Fibroblast of the aortic adventitia (primary cell): ENCODE results near the gene SSC4D. TPM values are rescaled to one million over a fixed set of nuclear protein-coding genes. Genes with fewer than 3 reads are reported as not detected.
"Not testable (repeated sequence)": the region's sequence is repeated elsewhere in the genome, so short reads cannot be mapped to it uniquely, and the experiment has no call there.

Experiments
- DNase-seq: peaks from one replicate; pipeline ENCODE4 v3.0.0-alpha.2; 2010; ENCODE audit warnings: low read depth
- H3K4me3 ChIP-seq: 2 replicates; pipeline ENCODE4 v1.5.1; 2011; ENCODE audit warnings: low read depth, mild to moderate bottlenecking, control low read depth, low read length, moderate library complexity
- total RNA-seq: library from RNA; depleted of rRNA; stranded (reverse); fragments of >200 nt; gene quantifications from 2 replicates; pipeline ENCODE4 v1.2.3, GENCODE V29; 2012; ENCODE audit warnings: low replicate concordance
- TF ChIP-seq, protein P1 (sequence below): IDR thresholded peaks from 2 replicates; pipeline ENCODE4 v1.5.1; 2011; ENCODE audit warnings: mild to moderate bottlenecking, low read length, control low read depth, inconsistent platforms; ENCODE audit not compliant: insufficient read depth

Gene SSC4D
- total RNA-seq, 1 donor = 0.36 TPM

DNA sequence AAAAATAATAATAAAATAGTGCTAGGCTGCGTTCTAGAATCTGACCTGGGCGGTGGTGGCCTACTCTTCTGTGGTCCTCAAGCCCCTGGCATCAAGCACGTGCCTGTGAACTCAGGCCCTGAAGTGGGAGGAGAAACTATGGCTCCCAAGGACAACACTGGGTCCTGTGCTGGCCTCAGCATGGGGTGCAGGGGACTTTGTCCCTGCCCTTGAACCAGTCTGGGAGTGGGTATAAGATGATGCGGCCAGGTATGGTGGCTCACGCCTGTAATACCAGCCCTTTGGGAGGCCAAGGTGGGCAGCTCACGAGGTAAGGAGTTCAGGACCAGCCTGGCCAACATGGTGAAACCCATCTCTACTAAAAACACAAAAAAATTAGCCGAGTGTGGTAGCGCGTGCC lies 20.7 kb upstream of the SSC4D start:
- DNase-seq = no peak
- TF ChIP-seq, protein P1, sequence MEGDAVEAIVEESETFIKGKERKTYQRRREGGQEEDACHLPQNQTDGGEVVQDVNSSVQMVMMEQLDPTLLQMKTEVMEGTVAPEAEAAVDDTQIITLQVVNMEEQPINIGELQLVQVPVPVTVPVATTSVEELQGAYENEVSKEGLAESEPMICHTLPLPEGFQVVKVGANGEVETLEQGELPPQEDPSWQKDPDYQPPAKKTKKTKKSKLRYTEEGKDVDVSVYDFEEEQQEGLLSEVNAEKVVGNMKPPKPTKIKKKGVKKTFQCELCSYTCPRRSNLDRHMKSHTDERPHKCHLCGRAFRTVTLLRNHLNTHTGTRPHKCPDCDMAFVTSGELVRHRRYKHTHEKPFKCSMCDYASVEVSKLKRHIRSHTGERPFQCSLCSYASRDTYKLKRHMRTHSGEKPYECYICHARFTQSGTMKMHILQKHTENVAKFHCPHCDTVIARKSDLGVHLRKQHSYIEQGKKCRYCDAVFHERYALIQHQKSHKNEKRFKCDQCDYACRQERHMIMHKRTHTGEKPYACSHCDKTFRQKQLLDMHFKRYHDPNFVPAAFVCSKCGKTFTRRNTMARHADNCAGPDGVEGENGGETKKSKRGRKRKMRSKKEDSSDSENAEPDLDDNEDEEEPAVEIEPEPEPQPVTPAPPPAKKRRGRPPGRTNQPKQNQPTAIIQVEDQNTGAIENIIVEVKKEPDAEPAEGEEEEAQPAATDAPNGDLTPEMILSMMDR = no peak
- no peak overlapping the region for H3K4me3 ChIP-seq

DNA sequence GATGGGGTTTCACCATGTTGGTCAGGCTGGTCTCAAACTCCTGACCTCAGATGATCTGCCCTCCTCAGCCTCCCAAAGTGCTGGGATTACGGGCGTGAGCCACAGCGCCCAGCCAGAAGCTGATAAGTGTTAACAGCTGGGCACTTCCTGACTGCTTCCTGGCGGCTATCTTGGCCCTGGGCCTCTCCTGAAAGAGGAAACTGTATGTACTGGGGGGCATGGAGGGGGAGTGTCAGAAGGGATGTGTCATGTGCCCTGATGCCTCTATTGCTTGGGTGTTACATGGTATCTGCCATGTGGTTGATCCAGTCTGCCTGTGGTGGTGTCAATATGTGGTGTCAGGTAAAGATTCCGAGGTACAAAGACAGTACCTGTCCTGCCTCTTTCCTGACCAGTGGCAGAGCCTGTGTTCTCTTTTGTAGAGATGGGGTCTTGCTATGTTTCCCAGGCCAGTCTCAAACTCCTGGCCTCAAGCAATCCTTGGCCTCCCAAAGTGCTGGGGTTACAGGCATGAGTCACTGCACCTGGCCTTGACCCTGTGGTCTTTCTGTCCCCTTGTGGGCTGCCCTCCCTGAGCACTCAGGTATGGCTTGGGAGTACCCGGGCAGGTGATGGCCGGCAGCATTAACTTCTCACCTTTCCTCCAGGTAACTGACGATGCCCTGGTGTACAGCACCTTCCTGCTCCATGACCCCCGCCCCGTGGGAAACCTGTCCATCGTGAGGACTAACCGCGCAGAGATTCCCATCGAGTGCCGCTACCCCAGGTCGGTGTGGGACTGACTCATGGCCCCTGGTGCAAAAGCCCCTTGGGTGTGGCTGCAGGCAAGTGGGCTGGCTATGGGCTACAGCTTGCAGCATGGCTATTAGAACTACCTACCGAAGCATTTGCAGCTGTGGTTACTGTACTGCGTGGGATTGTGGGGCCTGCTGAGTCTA lies 19.6 kb upstream of the SSC4D start:
- DNase-seq = peak; percentile 36
- H3K4me3 ChIP-seq = no peak overlapping the region
- TF ChIP-seq, protein P1 = no peak

DNA sequence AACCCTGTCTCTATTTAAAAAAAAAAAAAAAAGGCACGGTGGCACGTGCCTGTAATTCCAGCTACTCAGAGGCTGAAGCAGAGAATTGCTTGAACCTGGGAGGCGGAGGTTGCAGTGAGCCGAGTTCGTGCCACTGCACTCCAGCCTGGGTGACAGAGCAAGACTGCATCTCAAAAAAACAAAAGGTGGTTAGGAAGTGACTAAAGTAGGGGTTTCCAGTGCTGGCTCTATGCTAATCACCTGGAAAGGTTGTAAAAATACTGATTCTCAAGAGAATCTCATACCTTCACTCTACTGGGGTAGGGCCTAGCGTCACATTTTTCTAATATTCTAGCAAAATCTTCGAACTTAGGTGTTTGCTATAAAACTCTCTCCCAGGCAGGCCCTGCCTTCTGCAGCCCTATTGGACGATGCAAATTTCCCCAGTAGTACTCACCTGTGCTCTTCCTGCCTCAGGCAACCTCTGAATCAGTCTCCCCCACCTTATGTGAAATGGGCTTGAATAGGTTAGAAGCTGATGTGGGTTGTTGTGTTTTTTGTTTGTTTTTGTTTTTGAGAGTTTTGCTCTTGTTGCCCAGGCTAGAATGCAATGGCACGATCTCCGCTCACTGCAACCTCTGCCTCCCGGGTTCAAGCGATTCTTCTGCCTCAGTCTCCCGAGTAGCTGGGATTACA lies 18.8 kb upstream of the SSC4D start:
- TF ChIP-seq, protein P1 = no peak
- DNase-seq = no peak
- no peak overlapping the region for H3K4me3 ChIP-seq

DNA sequence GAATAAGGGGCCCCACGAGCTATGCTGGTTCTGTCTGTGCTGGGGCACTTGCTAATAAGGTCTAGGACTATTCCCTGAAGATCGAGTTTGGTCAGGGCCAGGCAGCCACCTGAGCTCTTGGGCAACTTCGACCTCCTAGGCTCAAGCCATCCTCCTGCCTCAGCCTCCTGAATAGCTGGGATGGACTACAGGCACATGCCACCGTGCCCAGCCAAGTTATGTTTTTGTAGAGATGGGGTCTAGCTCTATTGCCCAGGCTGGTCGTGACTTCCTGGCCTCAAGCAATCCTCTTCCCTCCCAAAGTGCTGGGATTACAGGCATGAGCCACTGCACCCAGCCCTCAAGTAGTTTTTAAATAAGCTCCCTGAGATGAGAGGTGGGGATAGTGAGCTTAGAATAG lies 18.1 kb upstream of the SSC4D start:
- TF ChIP-seq, protein P1 = no peak
- H3K4me3 ChIP-seq = no peak overlapping the region
- no peak for DNase-seq

DNA sequence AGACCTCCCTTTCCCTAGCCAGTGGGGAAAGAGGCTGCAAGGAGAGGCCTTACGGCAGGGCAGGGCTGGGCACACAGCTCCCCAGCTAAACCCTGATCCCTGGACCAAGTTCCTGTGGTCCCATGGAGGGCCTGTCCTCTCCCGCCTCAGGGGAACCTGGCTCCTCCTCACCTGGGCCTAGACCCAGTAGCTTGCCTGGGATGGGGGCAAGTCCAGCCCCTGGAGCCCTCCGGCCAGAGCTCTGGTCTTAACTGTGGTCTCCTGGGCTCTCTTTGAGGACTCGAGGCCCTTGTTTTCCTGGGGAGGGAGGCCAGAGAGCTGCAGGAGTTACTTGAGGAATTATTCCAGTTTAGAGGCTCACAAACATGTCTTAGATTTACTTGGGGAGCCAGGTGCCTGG lies 16.7 kb upstream of the SSC4D start:
- no peak for DNase-seq
- TF ChIP-seq, protein P1 = no peak
- H3K4me3 ChIP-seq = no peak overlapping the region

DNA sequence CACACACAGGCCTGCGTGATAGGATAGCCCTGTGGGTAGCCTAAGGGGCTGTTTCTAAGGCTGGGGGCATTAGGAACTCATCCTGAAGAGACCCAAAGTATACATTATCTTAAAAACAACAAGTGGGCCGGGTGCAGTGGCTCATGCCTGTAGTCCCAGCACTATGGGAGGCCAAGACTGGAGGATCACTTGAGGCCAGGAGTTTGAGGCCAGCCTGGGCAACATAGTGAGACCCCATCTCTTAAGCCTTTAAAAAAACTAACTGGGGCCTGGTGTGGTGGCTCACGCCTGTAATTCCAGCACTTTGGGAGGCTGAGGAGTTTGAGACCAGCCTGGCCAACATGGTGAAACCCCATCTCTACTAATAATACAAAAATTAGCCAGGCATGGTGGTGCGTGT lies 16.1 kb upstream of the SSC4D start:
- H3K4me3 ChIP-seq, DNase-seq: not testable (repeated sequence)

DNA sequence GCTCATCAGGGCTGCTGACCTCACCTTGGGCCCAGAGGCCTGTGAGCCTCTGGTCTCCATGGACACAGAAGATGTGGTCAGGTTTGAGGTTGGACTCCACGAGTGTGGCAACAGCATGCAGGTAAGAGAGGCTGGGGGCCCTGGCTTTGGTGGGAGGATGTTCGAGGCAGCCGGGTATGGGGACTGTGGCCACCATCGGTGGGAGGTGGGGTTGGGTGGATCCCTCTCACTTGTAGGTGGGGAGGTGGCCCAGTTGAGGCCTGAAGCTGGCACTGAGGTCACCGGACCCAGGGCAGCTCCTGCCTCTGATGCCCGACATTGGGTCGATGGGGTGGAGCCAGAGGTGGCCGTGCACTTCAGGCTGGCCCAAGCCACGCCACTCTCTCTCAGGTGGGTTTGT lies 15.7 kb upstream of the SSC4D start:
- H3K4me3 ChIP-seq = no peak overlapping the region
- TF ChIP-seq, protein P1 = no peak
- DNase-seq = no peak
